HG03103 (cell line): ENCODE data around the gene MACF1.
"Not testable (repeated sequence)": the region's sequence is repeated elsewhere in the genome, so short reads cannot be mapped to it uniquely, and the experiment has no call there.

Experiments used
- ATAC-seq: cut with Tn5 transposase; IDR thresholded peaks from one replicate; pipeline ENCODE4 v1.9.1; 2021; ENCODE audit warnings: low read depth; ENCODE audit not compliant: unreplicated experiment

Gene MACF1

GRCh38 chr1:39485046-39485803, 280.7 kb downstream of the MACF1 start:
- ATAC-seq: no peak

- no peak for ATAC-seq
Measured at GRCh38 chr1:39488012-39488545, 283.6 kb downstream of the MACF1 start.

GRCh38 chr1:39488793-39489566, 284.5 kb downstream of the MACF1 start:
- ATAC-seq: no peak

GRCh38 chr1:39489567-39490239, 285.2 kb downstream of the MACF1 start:
- ATAC-seq: no peak

GRCh38 chr1:39490596-39491145, 286.2 kb downstream of the MACF1 start:
- ATAC-seq: no peak

- no peak for ATAC-seq
Measured at GRCh38 chr1:39491146-39491921, 286.8 kb downstream of the MACF1 start, which contains the start of gene BMP8A. TSS of gene BMP8A (plus strand) at chr1:39491636. CDS start at chr1:39491992, 356 bp downstream.

- not testable (repeated sequence) for ATAC-seq
Measured at GRCh38 chr1:39492118-39493042, 287.9 kb downstream of the MACF1 start.

- ATAC-seq: not testable (repeated sequence)
Measured at GRCh38 chr1:39493043-39493810, 288.7 kb downstream of the MACF1 start.

- no peak for ATAC-seq
Measured at GRCh38 chr1:39494671-39495410, 290.3 kb downstream of the MACF1 start.

- not testable (repeated sequence) for ATAC-seq
Measured at GRCh38 chr1:39496520-39496919, 292.0 kb downstream of the MACF1 start.

- ATAC-seq: no peak
Measured at GRCh38 chr1:39497585-39497984, 293.1 kb downstream of the MACF1 start.

- ATAC-seq: not testable (repeated sequence)
Measured at GRCh38 chr1:39498096-39498710, 293.7 kb downstream of the MACF1 start.

GRCh38 chr1:39498821-39499220, 294.3 kb downstream of the MACF1 start:
- not testable (repeated sequence) for ATAC-seq

GRCh38 chr1:39499668-39500067, 295.2 kb downstream of the MACF1 start:
- no peak for ATAC-seq

- ATAC-seq: no peak
Measured at GRCh38 chr1:39500862-39501389, 296.4 kb downstream of the MACF1 start.

- ATAC-seq: no peak
Measured at GRCh38 chr1:39501666-39502065, 297.2 kb downstream of the MACF1 start.

- not testable (repeated sequence) for ATAC-seq
Measured at GRCh38 chr1:39504436-39504835, 299.9 kb downstream of the MACF1 start.
